Astrocyte (in vitro differentiated cells and primary cell): Measurements from ENCODE around the gene TMEM114. TPM values are rescaled to one million over a fixed set of nuclear protein-coding genes. Genes with fewer than 3 reads are reported as not detected.

Experiments used
- DNase-seq: peaks from one replicate; pipeline ENCODE4 v3.0.0-alpha.2; 2010; ENCODE audit warnings: low read depth
- FAIRE-seq: peaks from 2 replicates; lab custom pipeline; 2011; peaks lifted over from hg19 to GRCh38; lab: Jason Lieb, UNC
- H2AFZ ChIP-seq: 2 replicates; pipeline ENCODE4 v1.6.0; 2012; ENCODE audit warnings: low read depth, low read length, inconsistent platforms
- H3K27ac ChIP-seq: 2 replicates; pipeline ENCODE4 v1.5.1; 2011; ENCODE audit warnings: low read depth, low read length, inconsistent platforms
- H3K27me3 ChIP-seq: 2 replicates; pipeline ENCODE4 v1.6.0; 2011; ENCODE audit warnings: low read length, inconsistent platforms; ENCODE audit not compliant: insufficient read depth
- H3K36me3 ChIP-seq: 2 replicates; pipeline ENCODE4 v1.5.1; 2011; ENCODE audit warnings: low read length, inconsistent platforms; ENCODE audit not compliant: insufficient read depth
- H3K4me1 ChIP-seq: 2 replicates; pipeline ENCODE4 v1.5.1; 2011; ENCODE audit warnings: low read length, inconsistent platforms; ENCODE audit not compliant: insufficient read depth
- H3K4me2 ChIP-seq: 2 replicates; pipeline ENCODE4 v1.6.0; 2012; ENCODE audit warnings: low read length, inconsistent platforms
- H3K4me3 ChIP-seq: 2 replicates; pipeline ENCODE4 v1.5.1; 2011; ENCODE audit warnings: low read depth, mild to moderate bottlenecking, low read length, inconsistent platforms; ENCODE audit not compliant: insufficient read depth
- H3K79me2 ChIP-seq: 2 replicates; pipeline ENCODE4 v1.6.0; 2012; ENCODE audit warnings: mild to moderate bottlenecking, low read length, inconsistent platforms; ENCODE audit not compliant: insufficient read depth
- H3K9ac ChIP-seq: 2 replicates; pipeline ENCODE4 v1.6.0; 2012; ENCODE audit warnings: mild to moderate bottlenecking, low read length, inconsistent platforms
- H3K9me3 ChIP-seq: 2 replicates; pipeline ENCODE4 v1.5.1; 2012; ENCODE audit warnings: low read depth, mild to moderate bottlenecking, low read length, inconsistent platforms; ENCODE audit not compliant: insufficient read depth
- H4K20me1 ChIP-seq: 2 replicates; pipeline ENCODE4 v1.6.0; 2012; ENCODE audit warnings: low read length, inconsistent platforms; ENCODE audit not compliant: insufficient read depth
- H3K27ac Mint-ChIP-seq: one replicate; pipeline ENCODE4 v1.8.0; 2021; ENCODE audit warnings: mild to moderate bottlenecking, mixed read lengths; ENCODE audit not compliant: unreplicated experiment
- H3K27me3 Mint-ChIP-seq: one replicate; pipeline ENCODE4 v1.8.0; 2021; ENCODE audit warnings: low read depth, mixed read lengths; ENCODE audit not compliant: unreplicated experiment
- H3K36me3 Mint-ChIP-seq: one replicate; pipeline ENCODE4 v1.8.0; 2021; ENCODE audit warnings: low read depth, mixed read lengths; ENCODE audit not compliant: unreplicated experiment
- H3K4me1 Mint-ChIP-seq: one replicate; pipeline ENCODE4 v1.8.0; 2021; ENCODE audit warnings: low read depth, mixed read lengths; ENCODE audit not compliant: unreplicated experiment
- H3K4me3 Mint-ChIP-seq: one replicate; pipeline ENCODE4 v1.8.0; 2021; ENCODE audit warnings: mild to moderate bottlenecking, moderate library complexity, mixed read lengths; ENCODE audit not compliant: unreplicated experiment
- H3K9me3 Mint-ChIP-seq: one replicate; pipeline ENCODE4 v1.8.0; 2021; ENCODE audit warnings: mild to moderate bottlenecking, mixed read lengths; ENCODE audit not compliant: unreplicated experiment
- CTCF ChIP-seq: IDR thresholded peaks from 2 replicates; pipeline ENCODE4 v1.5.1; 2011; ENCODE audit warnings: low read depth, mild to moderate bottlenecking, inconsistent platforms, low read length, moderate library complexity; ENCODE audit not compliant: insufficient read depth
- EZH2 ChIP-seq: IDR thresholded peaks from 2 replicates; pipeline ENCODE4 v1.6.1; 2012; ENCODE audit warnings: mild to moderate bottlenecking, low read length, inconsistent platforms; ENCODE audit not compliant: insufficient read depth
- total RNA-seq: library from RNA; stranded (reverse); gene quantifications from 2 replicates; pipeline ENCODE4 v1.2.1, GENCODE V29; 2021

TMEM114 gene
- total RNA-seq, 1 donor from 2014 or later = not detected

GRCh38 chr16:8542393-8542792 is 47.9 kb downstream of the TMEM114 start:
- Histone ChIP-seq H2AFZ (no peak overlapping the region), H3K9ac (no peak overlapping the region), H4K20me1 (no peaks in the 10 kb centered on the region), H3K9me3 (no peaks in the 10 kb centered on the region), H3K79me2 (no peaks in the 10 kb centered on the region), H3K36me3 (no peaks in the 10 kb centered on the region), H3K27ac (no peak overlapping the region), H3K4me2 (no peak overlapping the region), H3K4me3 (no peak overlapping the region), H3K4me1 (no peaks in the 10 kb centered on the region), H3K27me3 (no peaks in the 10 kb centered on the region)
- Mint-ChIP-seq H3K27me3 (peaks cover 14% of the 10 kb centered on the region), H3K4me1 (no peaks in the 10 kb centered on the region), H3K27ac (no peak overlapping the region), H3K9me3 (no peaks in the 10 kb centered on the region), H3K4me3 (no peak overlapping the region), H3K36me3 (no peaks in the 10 kb centered on the region)
- TF ChIP-seq CTCF = no peak
- TF ChIP-seq EZH2 = no peak
- no peak for DNase-seq
- no peak for FAIRE-seq

GRCh38 chr16:8541868-8542267 is 48.4 kb downstream of the TMEM114 start:
- Histone ChIP-seq H3K4me3 (no peak overlapping the region), H3K4me2 (no peak overlapping the region), H3K79me2 (no peaks in the 10 kb centered on the region), H4K20me1 (no peaks in the 10 kb centered on the region), H3K36me3 (no peaks in the 10 kb centered on the region), H3K4me1 (no peaks in the 10 kb centered on the region), H3K9me3 (no peaks in the 10 kb centered on the region), H3K9ac (no peak overlapping the region), H3K27ac (no peak overlapping the region), H2AFZ (no peak overlapping the region), H3K27me3 (no peaks in the 10 kb centered on the region)
- Mint-ChIP-seq H3K27me3 (peaks cover 11% of the 10 kb centered on the region), H3K4me3 (no peak overlapping the region), H3K4me1 (no peaks in the 10 kb centered on the region), H3K36me3 (no peaks in the 10 kb centered on the region), H3K27ac (no peak overlapping the region), H3K9me3 (no peaks in the 10 kb centered on the region)
- TF ChIP-seq CTCF (no peak), EZH2 (no peak)
- FAIRE-seq (no peak), DNase-seq (no peak)

GRCh38 chr16:8537691-8538342 is 52.5 kb downstream of the TMEM114 start:
- Mint-ChIP-seq H3K36me3 (no peaks in the 10 kb centered on the region), H3K9me3 (no peaks in the 10 kb centered on the region), H3K4me3 (no peak overlapping the region), H3K27ac (no peak overlapping the region), H3K27me3 (peaks cover 10% of the 10 kb centered on the region), H3K4me1 (no peaks in the 10 kb centered on the region)
- Histone ChIP-seq H4K20me1 (no peaks in the 10 kb centered on the region), H3K4me2 (no peak overlapping the region), H3K27ac (no peak overlapping the region), H3K79me2 (no peaks in the 10 kb centered on the region), H3K9ac (no peak overlapping the region), H3K4me3 (no peak overlapping the region), H3K36me3 (no peaks in the 10 kb centered on the region), H3K4me1 (no peaks in the 10 kb centered on the region), H2AFZ (no peak overlapping the region), H3K9me3 (peaks cover 3% of the 10 kb centered on the region), H3K27me3 (no peaks in the 10 kb centered on the region)
- DNase-seq (no peak), FAIRE-seq (no peak)
- TF ChIP-seq CTCF (no peak), EZH2 (no peak)
